Measurements from ENCODE around the gene AMFR.

The AMFR gene

DNA sequence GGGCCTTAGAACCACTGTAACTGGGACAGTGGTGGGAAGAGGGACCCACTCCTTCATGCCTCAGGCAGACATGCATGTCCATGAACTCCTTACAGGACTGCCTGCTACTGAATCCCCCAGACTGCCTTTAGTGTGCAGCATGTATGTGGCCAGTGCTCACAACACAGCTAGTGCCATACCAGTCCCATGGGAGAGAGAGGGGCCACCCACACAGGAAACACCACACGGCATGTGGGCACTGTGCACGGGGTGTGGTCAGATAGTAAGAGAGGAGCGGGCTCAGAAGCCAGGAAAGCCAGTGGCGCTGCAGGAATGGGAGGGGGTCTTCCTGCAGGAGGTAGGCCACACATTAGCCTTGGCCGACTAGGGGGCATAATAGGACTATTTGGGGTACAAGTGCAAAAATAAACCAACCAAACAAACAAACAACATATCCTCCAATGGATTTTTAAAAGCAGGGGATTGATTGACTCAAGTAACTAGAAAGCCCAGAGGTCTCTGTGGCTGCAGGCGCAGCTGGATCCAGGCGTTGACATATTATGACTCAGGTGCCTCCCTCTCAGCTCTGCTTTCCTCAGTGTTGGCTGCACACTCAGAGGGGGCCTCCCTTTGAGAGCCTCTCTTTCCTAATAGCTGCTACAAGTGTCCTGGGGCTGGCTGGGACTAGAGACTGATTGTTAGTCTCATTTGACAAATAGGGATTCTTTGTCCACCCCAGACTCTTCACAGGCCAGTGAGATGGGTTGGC is 104.4 kb downstream of the AMFR start:
- H3K4me3 ChIP-seq (ENCODE audit: low read depth, low read length), result no peak overlapping the region
- H3K9me3 ChIP-seq (ENCODE audit: control insufficient read depth, low read length), result no peaks in the 10 kb centered on the region
- no peaks in the 10 kb centered on the region for H3K36me3 ChIP-seq (ENCODE audit: control insufficient read depth, insufficient read depth, low read length)
- no peak overlapping the region for H3K4me2 ChIP-seq (ENCODE audit: low read length)
- H3K27ac ChIP-seq, result no peak overlapping the region
- H3K4me1 ChIP-seq, result no peaks in the 10 kb centered on the region
- H3K27me3 ChIP-seq (ENCODE audit: control insufficient read depth, insufficient read depth, low read length), result no peaks in the 10 kb centered on the region
- no peak overlapping the region for H2AFZ ChIP-seq
- peaks cover 22% of the 10 kb centered on the region for H3K79me2 ChIP-seq
- TF ChIP-seq, protein P1, sequence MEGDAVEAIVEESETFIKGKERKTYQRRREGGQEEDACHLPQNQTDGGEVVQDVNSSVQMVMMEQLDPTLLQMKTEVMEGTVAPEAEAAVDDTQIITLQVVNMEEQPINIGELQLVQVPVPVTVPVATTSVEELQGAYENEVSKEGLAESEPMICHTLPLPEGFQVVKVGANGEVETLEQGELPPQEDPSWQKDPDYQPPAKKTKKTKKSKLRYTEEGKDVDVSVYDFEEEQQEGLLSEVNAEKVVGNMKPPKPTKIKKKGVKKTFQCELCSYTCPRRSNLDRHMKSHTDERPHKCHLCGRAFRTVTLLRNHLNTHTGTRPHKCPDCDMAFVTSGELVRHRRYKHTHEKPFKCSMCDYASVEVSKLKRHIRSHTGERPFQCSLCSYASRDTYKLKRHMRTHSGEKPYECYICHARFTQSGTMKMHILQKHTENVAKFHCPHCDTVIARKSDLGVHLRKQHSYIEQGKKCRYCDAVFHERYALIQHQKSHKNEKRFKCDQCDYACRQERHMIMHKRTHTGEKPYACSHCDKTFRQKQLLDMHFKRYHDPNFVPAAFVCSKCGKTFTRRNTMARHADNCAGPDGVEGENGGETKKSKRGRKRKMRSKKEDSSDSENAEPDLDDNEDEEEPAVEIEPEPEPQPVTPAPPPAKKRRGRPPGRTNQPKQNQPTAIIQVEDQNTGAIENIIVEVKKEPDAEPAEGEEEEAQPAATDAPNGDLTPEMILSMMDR (IDR thresholded peaks at IDR 0.05), result no peak
- H3K9ac ChIP-seq, result no peak overlapping the region

DNA sequence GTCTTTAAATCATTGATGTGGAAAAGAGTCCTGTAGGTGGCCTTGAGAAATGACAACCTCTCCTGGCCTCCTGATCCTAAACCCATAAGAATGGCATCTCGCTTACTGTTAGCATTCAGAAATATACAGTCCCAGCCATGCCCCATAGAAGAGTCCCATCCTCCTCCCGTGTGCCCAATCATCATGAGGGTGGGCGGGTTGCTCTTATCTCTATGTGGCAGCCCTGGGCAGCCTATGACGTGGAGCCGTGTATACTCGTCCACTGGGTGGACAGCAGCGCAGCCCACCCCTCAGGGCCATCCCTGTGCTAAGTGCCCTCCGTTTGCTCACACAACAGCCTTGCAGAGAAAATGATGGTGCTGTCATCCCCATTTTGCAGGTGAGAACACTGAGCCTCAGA is 105.3 kb downstream of the AMFR start:
- Histone ChIP-seq H3K4me3 (ENCODE audit: low read depth, low read length) (no peak overlapping the region), H3K9ac (no peak overlapping the region), H3K27me3 (ENCODE audit: control insufficient read depth, insufficient read depth, low read length) (no peaks in the 10 kb centered on the region), H3K9me3 (ENCODE audit: control insufficient read depth, low read length) (no peaks in the 10 kb centered on the region), H3K27ac (no peak overlapping the region), H3K4me2 (ENCODE audit: low read length) (no peak overlapping the region), H2AFZ (no peak overlapping the region), H3K79me2 (peaks cover 21% of the 10 kb centered on the region), H3K4me1 (no peaks in the 10 kb centered on the region), H3K36me3 (ENCODE audit: control insufficient read depth, insufficient read depth, low read length) (no peaks in the 10 kb centered on the region)
- TF ChIP-seq, protein P1 (IDR thresholded peaks at IDR 0.05), result no peak

DNA sequence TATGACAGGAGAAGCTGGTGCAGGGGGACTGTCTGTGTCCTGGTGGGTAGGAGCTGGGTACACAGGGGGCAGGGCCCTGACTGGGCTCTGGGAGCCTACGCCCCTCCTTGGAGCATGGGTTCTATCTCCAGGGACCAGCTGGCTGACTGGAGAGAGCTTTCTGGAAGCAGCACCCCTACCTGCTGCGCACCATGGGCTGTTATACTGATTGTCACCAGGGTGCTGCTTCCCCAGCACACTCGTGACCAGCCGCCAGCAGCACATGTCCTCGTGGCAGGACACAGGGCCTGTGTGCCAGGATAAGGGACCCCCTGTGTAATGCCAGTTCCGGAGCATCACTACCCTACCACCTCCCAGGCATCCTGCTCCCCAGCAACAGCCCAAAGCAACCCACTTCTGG is 106.0 kb downstream of the AMFR start:
- Histone ChIP-seq H3K9ac (no peak overlapping the region), H3K27me3 (ENCODE audit: control insufficient read depth, insufficient read depth, low read length) (no peaks in the 10 kb centered on the region), H3K4me1 (no peaks in the 10 kb centered on the region), H3K9me3 (ENCODE audit: control insufficient read depth, low read length) (no peaks in the 10 kb centered on the region), H3K79me2 (peaks cover 21% of the 10 kb centered on the region), H3K4me3 (ENCODE audit: low read depth, low read length) (no peak overlapping the region), H2AFZ (no peak overlapping the region), H3K36me3 (ENCODE audit: control insufficient read depth, insufficient read depth, low read length) (no peaks in the 10 kb centered on the region), H3K27ac (no peak overlapping the region), H3K4me2 (ENCODE audit: low read length) (no peak overlapping the region)
- TF ChIP-seq, protein P1 (IDR thresholded peaks at IDR 0.05), result no peak

DNA sequence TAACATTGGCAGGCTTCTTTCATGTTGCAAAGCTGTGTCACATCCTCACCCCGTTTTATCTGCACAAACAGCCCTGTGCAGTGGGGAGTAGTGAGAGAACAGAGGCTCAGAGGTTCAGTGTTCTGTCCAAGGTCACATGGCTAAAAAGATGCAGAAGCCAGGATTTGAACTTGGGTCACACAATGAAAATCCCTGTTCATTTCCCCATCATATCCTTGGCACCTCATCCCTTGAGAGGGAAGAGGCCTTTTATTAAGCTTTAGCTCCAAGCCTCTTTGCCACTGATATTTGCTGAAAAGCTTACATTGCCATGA is 106.6 kb downstream of the AMFR start:
- H3K4me2 ChIP-seq (ENCODE audit: low read length), result no peak overlapping the region
- H3K4me1 ChIP-seq, result no peaks in the 10 kb centered on the region
- H3K4me3 ChIP-seq (ENCODE audit: low read depth, low read length), result no peak overlapping the region
- H3K27ac ChIP-seq, result no peak overlapping the region
- no peak overlapping the region for H2AFZ ChIP-seq
- no peaks in the 10 kb centered on the region for H3K36me3 ChIP-seq (ENCODE audit: control insufficient read depth, insufficient read depth, low read length)
- H3K79me2 ChIP-seq, result peaks cover 21% of the 10 kb centered on the region
- no peak overlapping the region for H3K9ac ChIP-seq
- H3K27me3 ChIP-seq (ENCODE audit: control insufficient read depth, insufficient read depth, low read length), result no peaks in the 10 kb centered on the region
- TF ChIP-seq, protein P1 (IDR thresholded peaks at IDR 0.05), result no peak
- no peaks in the 10 kb centered on the region for H3K9me3 ChIP-seq (ENCODE audit: control insufficient read depth, low read length)

All from parathyroid adenoma (tissue), 2 donors.